CD4-positive, alpha-beta T cell treated with Interleukin-1 beta for 1 hour (primary cell): Measurements from ENCODE around the gene NEU1.
"Not testable (repeated sequence)": the region's sequence is repeated elsewhere in the genome, so short reads cannot be mapped to it uniquely, and the experiment has no call there.

Experiments
- DNase-seq, 2 donors: peaks; one replicate each; pipeline ENCODE4 v3.0.0-alpha.2; 2020 to 2022

Gene NEU1

GRCh38 chr6:31837369-31838113 is 25.1 kb downstream of the NEU1 start:
- no peak for DNase-seq

GRCh38 chr6:31836474-31837368 is 25.9 kb downstream of the NEU1 start:
- no peak for DNase-seq

GRCh38 chr6:31836047-31836473 is 26.6 kb downstream of the NEU1 start:
- no peak for DNase-seq

GRCh38 chr6:31834367-31835250 is 28.0 kb downstream of the NEU1 start:
- DNase-seq = peak; percentile 78 to 85

- peak in 1 of 2 donors; percentile 59 for DNase-seq
Observed at GRCh38 chr6:31831350-31832215, 31.0 kb downstream of the NEU1 start.

GRCh38 chr6:31830886-31831335 is 31.7 kb downstream of the NEU1 start:
- DNase-seq = peak in 1 of 2 donors; percentile 37

- DNase-seq = peak in 1 of 2 donors; percentile 60
Observed at GRCh38 chr6:31829633-31830283, 32.9 kb downstream of the NEU1 start.

- DNase-seq = peak; percentile 91 to 96
Observed at GRCh38 chr6:31827286-31828079, 35.1 kb downstream of the NEU1 start, which contains the start of gene HSPA1B. Gene HSPA1B, plus strand, starts transcription at chr6:31827738. Its CDS starts 213 bp downstream, at chr6:31827951.

- no peak for DNase-seq
Observed at GRCh38 chr6:31826793-31827285, 35.8 kb downstream of the NEU1 start.

- DNase-seq = no peak
Observed at GRCh38 chr6:31825553-31825952, 37.1 kb downstream of the NEU1 start.

GRCh38 chr6:31823592-31824196 is 38.9 kb downstream of the NEU1 start:
- DNase-seq = not testable (repeated sequence)

GRCh38 chr6:31822036-31822821 is 40.4 kb downstream of the NEU1 start:
- DNase-seq = peak; percentile 77 to 79

GRCh38 chr6:31821301-31822035 is 41.2 kb downstream of the NEU1 start:
- no peak for DNase-seq

- DNase-seq = not testable (repeated sequence)
Observed at GRCh38 chr6:31820399-31820798, 42.2 kb downstream of the NEU1 start.

GRCh38 chr6:31819871-31820299 is 42.7 kb downstream of the NEU1 start:
- no peak for DNase-seq

GRCh38 chr6:31817929-31818511 is 44.6 kb downstream of the NEU1 start:
- DNase-seq = peak in 1 of 2 donors; percentile 27
